ENCODE measurements around the gene PARD6G.

DNA sequence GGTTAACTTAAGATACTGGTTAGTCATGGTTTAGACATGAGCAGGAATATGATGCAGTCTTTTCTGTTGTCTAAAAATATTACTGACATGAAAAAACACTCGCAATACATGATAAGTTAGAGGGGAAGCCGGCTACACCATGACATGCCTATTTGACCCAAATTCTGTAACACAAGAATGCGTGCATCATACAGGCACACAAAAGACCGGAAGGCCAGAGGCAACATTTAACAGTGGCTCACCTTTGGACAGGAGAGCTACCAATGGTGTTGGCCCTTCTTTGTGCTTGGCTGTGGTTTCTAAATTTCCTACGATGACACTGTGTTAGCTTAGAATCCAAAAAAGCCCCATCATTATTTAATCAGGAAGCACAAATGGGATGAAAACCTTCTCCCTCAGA, 4.1 kb downstream of the PARD6G start:
- TF ChIP-seq, protein P1, sequence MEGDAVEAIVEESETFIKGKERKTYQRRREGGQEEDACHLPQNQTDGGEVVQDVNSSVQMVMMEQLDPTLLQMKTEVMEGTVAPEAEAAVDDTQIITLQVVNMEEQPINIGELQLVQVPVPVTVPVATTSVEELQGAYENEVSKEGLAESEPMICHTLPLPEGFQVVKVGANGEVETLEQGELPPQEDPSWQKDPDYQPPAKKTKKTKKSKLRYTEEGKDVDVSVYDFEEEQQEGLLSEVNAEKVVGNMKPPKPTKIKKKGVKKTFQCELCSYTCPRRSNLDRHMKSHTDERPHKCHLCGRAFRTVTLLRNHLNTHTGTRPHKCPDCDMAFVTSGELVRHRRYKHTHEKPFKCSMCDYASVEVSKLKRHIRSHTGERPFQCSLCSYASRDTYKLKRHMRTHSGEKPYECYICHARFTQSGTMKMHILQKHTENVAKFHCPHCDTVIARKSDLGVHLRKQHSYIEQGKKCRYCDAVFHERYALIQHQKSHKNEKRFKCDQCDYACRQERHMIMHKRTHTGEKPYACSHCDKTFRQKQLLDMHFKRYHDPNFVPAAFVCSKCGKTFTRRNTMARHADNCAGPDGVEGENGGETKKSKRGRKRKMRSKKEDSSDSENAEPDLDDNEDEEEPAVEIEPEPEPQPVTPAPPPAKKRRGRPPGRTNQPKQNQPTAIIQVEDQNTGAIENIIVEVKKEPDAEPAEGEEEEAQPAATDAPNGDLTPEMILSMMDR (conservative IDR thresholded peaks at IDR 0.05; ENCODE audit: low read depth in 2 of 2) = no peak
- TF ChIP-seq POLR2AphosphoS5 (IDR thresholded peaks at IDR 0.05; ENCODE audit: low read depth) = no peak
- TF ChIP-seq JUNB (IDR thresholded peaks at IDR 0.05; ENCODE audit: unreplicated experiment) = no peak
- no peak for TF ChIP-seq EZH2phosphoT487 (IDR thresholded peaks at IDR 0.05; ENCODE audit: unreplicated experiment)
- TF ChIP-seq, protein P2, sequence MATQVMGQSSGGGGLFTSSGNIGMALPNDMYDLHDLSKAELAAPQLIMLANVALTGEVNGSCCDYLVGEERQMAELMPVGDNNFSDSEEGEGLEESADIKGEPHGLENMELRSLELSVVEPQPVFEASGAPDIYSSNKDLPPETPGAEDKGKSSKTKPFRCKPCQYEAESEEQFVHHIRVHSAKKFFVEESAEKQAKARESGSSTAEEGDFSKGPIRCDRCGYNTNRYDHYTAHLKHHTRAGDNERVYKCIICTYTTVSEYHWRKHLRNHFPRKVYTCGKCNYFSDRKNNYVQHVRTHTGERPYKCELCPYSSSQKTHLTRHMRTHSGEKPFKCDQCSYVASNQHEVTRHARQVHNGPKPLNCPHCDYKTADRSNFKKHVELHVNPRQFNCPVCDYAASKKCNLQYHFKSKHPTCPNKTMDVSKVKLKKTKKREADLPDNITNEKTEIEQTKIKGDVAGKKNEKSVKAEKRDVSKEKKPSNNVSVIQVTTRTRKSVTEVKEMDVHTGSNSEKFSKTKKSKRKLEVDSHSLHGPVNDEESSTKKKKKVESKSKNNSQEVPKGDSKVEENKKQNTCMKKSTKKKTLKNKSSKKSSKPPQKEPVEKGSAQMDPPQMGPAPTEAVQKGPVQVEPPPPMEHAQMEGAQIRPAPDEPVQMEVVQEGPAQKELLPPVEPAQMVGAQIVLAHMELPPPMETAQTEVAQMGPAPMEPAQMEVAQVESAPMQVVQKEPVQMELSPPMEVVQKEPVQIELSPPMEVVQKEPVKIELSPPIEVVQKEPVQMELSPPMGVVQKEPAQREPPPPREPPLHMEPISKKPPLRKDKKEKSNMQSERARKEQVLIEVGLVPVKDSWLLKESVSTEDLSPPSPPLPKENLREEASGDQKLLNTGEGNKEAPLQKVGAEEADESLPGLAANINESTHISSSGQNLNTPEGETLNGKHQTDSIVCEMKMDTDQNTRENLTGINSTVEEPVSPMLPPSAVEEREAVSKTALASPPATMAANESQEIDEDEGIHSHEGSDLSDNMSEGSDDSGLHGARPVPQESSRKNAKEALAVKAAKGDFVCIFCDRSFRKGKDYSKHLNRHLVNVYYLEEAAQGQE (IDR thresholded peaks at IDR 0.05; ENCODE audit: unreplicated experiment) = no peak
- no peak for TF ChIP-seq CREB1 (CRISPR knock-in tag; IDR thresholded peaks at IDR 0.05; ENCODE audit: low read depth)
- TF ChIP-seq ZNF331 (CRISPR knock-in tag; IDR thresholded peaks at IDR 0.05; ENCODE audit: low read depth) = no peak
- no peak for TF ChIP-seq EZH2 (IDR thresholded peaks at IDR 0.05; ENCODE audit: low read depth, unreplicated experiment)
- no peak for TF ChIP-seq ZNF114 (CRISPR knock-in tag; IDR thresholded peaks at IDR 0.05)
- no peak for TF ChIP-seq NANOG (IDR thresholded peaks at IDR 0.05; ENCODE audit: borderline replicate concordance)
- TF ChIP-seq, protein P3, sequence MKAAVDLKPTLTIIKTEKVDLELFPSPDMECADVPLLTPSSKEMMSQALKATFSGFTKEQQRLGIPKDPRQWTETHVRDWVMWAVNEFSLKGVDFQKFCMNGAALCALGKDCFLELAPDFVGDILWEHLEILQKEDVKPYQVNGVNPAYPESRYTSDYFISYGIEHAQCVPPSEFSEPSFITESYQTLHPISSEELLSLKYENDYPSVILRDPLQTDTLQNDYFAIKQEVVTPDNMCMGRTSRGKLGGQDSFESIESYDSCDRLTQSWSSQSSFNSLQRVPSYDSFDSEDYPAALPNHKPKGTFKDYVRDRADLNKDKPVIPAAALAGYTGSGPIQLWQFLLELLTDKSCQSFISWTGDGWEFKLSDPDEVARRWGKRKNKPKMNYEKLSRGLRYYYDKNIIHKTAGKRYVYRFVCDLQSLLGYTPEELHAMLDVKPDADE (IDR thresholded peaks at IDR 0.05) = no peak
- TF ChIP-seq, protein P4, sequence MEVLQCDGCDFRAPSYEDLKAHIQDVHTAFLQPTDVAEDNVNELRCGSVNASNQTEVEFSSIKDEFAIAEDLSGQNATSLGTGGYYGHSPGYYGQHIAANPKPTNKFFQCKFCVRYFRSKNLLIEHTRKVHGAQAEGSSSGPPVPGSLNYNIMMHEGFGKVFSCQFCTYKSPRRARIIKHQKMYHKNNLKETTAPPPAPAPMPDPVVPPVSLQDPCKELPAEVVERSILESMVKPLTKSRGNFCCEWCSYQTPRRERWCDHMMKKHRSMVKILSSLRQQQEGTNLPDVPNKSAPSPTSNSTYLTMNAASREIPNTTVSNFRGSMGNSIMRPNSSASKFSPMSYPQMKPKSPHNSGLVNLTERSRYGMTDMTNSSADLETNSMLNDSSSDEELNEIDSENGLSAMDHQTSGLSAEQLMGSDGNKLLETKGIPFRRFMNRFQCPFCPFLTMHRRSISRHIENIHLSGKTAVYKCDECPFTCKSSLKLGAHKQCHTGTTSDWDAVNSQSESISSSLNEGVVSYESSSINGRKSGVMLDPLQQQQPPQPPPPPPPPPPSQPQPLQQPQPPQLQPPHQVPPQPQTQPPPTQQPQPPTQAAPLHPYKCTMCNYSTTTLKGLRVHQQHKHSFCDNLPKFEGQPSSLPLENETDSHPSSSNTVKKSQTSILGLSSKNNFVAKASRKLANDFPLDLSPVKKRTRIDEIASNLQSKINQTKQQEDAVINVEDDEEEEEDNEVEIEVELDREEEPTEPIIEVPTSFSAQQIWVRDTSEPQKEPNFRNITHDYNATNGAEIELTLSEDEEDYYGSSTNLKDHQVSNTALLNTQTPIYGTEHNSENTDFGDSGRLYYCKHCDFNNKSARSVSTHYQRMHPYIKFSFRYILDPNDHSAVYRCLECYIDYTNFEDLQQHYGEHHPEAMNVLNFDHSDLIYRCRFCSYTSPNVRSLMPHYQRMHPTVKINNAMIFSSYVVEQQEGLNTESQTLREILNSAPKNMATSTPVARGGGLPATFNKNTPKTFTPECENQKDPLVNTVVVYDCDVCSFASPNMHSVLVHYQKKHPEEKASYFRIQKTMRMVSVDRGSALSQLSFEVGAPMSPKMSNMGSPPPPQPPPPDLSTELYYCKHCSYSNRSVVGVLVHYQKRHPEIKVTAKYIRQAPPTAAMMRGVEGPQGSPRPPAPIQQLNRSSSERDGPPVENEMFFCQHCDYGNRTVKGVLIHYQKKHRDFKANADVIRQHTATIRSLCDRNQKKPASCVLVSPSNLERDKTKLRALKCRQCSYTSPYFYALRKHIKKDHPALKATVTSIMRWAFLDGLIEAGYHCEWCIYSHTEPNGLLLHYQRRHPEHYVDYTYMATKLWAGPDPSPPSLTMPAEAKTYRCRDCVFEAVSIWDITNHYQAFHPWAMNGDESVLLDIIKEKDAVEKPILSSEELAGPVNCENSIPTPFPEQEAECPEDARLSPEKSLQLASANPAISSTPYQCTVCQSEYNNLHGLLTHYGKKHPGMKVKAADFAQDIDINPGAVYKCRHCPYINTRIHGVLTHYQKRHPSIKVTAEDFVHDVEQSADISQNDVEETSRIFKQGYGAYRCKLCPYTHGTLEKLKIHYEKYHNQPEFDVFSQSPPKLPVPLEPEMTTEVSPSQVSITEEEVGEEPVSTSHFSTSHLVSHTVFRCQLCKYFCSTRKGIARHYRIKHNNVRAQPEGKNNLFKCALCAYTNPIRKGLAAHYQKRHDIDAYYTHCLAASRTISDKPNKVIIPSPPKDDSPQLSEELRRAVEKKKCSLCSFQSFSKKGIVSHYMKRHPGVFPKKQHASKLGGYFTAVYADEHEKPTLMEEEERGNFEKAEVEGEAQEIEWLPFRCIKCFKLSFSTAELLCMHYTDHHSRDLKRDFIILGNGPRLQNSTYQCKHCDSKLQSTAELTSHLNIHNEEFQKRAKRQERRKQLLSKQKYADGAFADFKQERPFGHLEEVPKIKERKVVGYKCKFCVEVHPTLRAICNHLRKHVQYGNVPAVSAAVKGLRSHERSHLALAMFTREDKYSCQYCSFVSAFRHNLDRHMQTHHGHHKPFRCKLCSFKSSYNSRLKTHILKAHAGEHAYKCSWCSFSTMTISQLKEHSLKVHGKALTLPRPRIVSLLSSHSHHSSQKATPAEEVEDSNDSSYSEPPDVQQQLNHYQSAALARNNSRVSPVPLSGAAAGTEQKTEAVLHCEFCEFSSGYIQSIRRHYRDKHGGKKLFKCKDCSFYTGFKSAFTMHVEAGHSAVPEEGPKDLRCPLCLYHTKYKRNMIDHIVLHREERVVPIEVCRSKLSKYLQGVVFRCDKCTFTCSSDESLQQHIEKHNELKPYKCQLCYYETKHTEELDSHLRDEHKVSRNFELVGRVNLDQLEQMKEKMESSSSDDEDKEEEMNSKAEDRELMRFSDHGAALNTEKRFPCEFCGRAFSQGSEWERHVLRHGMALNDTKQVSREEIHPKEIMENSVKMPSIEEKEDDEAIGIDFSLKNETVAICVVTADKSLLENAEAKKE (CRISPR knock-in tag; IDR thresholded peaks at IDR 0.05) = no peak
